GM12892 (cell line): ENCODE measurements around the gene DDOST.

ENCODE experiments used
- POLR2A ChIP-seq: IDR thresholded peaks from 2 replicates; pipeline ENCODE4 v1.6.1; 2011; ENCODE audit warnings: low read depth, low read length, control low read depth
- TAF1 ChIP-seq: IDR thresholded peaks from 2 replicates; pipeline ENCODE4 v1.6.1; 2011; ENCODE audit warnings: low read depth, mild to moderate bottlenecking, control low read depth, low read length, borderline replicate concordance

DNA sequence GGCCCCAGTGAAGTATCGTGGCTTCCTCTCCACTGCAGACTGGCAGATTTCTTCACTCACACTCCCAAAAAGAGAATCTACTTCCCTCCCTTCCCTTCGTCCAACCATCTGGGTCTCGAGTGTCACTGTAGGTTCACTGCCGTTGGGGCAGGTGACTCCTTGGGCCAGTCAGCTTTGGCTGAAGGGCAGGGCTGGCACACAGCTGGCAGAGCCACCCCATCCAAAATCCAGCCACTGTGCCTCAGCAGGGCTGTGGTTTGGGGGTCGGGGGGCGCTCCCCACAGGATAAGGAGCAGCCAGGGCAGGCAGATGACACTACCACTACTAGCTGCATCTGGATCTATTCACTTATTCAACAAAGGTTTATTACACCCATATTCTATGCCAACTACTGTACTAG lies 18.1 kb downstream of the DDOST start:
- TF ChIP-seq TAF1 (no peak), POLR2A (no peak)
